Ishikawa (cell line): ENCODE data around the gene ATP11C.

Experiments used
- CEBPB ChIP-seq: IDR thresholded peaks from 2 replicates; pipeline ENCODE4 v1.6.1; 2012
- CREB1 ChIP-seq: IDR thresholded peaks from 2 replicates; pipeline ENCODE4 v1.6.1; 2012; ENCODE audit warnings: low read depth
- EGR1 ChIP-seq: IDR thresholded peaks from 2 replicates; pipeline ENCODE4 v1.6.1; 2012
- EP300 ChIP-seq: IDR thresholded peaks from 2 replicates; pipeline ENCODE4 v1.6.1; 2012; ENCODE audit warnings: borderline replicate concordance
- FOXM1 ChIP-seq: IDR thresholded peaks from 2 replicates; pipeline ENCODE4 v1.6.1; 2012; ENCODE audit warnings: low read depth, borderline replicate concordance
- NFIC ChIP-seq: IDR thresholded peaks from 2 replicates; pipeline ENCODE4 v1.6.1; 2012
- RAD21 ChIP-seq: IDR thresholded peaks from 2 replicates; pipeline ENCODE4 v1.6.1; 2012; ENCODE audit warnings: low read depth
- TAF1 ChIP-seq: IDR thresholded peaks from 2 replicates; pipeline ENCODE4 v1.6.1; 2012; ENCODE audit warnings: low read depth, mild to moderate bottlenecking
- TCF12 ChIP-seq: IDR thresholded peaks from 2 replicates; pipeline ENCODE4 v1.6.1; 2012; ENCODE audit warnings: low read depth
- TEAD4 ChIP-seq: IDR thresholded peaks from 2 replicates; pipeline ENCODE4 v1.6.1; 2012
- YY1 ChIP-seq: IDR thresholded peaks from 2 replicates; pipeline ENCODE4 v1.6.1; 2012; ENCODE audit warnings: low read depth
- ZBTB7A ChIP-seq: IDR thresholded peaks from 2 replicates; pipeline ENCODE4 v1.6.1; 2012; ENCODE audit warnings: low read depth
- TF ChIP-seq, protein P1 (sequence below): IDR thresholded peaks from 2 replicates; pipeline ENCODE4 v1.6.1; 2012
- TF ChIP-seq, protein P2 (sequence below): IDR thresholded peaks from 2 replicates; pipeline ENCODE4 v1.6.1; 2012
- TF ChIP-seq, protein P3 (sequence below): IDR thresholded peaks from 2 replicates; pipeline ENCODE4 v1.6.1; 2012; ENCODE audit warnings: low read depth, mild to moderate bottlenecking

ATP11C gene

DNA sequence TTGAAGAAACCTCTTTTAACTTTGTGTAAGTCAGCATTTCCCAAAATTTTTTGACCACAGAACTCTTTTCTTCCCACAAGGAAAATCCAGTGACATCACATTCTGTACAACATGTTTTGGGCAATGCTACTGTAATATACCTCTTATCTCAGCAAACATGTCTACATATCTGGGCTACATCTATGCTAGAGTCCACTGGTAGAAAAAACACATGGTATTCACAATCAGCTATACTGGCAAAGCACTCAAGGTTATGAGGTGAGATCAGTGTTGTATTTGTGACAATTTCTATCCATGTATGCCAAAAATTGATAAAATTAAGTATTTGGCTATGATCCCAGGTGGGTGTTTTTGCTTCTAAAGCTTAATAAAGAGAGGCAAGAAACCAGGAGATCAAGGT, 98.0 kb downstream of the ATP11C start:
- TF ChIP-seq NFIC: no peak
- no peak for TF ChIP-seq TCF12
- TF ChIP-seq, protein P1, sequence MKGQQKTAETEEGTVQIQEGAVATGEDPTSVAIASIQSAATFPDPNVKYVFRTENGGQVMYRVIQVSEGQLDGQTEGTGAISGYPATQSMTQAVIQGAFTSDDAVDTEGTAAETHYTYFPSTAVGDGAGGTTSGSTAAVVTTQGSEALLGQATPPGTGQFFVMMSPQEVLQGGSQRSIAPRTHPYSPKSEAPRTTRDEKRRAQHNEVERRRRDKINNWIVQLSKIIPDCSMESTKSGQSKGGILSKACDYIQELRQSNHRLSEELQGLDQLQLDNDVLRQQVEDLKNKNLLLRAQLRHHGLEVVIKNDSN: no peak
- TF ChIP-seq RAD21: no peak
- TF ChIP-seq, protein P2, sequence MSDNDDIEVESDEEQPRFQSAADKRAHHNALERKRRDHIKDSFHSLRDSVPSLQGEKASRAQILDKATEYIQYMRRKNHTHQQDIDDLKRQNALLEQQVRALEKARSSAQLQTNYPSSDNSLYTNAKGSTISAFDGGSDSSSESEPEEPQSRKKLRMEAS: no peak
- TF ChIP-seq CREB1: no peak

DNA sequence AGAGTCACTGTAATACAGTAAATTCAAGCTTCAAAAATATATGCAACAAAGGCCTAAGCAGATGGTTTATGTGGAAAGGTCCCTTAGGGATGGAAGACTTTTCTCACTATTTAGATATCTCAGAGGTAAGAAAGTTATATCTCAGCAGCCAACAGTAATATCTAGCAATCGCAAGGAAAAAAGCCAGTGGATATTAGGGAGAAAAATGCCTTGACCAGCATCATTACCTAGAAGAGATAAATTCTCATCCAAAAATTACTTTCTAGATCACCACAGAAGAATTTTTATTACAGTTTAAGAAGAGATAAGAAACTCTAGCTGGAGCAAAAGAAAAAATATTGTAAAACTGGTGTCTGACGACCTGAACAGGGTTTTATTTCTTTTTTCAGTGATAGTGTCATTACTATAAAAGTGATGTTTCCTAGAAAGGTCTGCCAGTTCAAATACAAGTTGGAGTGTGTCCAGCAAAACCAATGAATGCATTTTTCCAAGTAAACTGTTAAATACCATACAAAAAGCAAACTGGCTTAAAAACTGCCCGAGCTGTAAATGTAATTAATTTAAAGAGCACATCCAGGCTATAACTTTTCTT, 100.0 kb downstream of the ATP11C start:
- TF ChIP-seq EGR1: no peak
- no peak for TF ChIP-seq TAF1

DNA sequence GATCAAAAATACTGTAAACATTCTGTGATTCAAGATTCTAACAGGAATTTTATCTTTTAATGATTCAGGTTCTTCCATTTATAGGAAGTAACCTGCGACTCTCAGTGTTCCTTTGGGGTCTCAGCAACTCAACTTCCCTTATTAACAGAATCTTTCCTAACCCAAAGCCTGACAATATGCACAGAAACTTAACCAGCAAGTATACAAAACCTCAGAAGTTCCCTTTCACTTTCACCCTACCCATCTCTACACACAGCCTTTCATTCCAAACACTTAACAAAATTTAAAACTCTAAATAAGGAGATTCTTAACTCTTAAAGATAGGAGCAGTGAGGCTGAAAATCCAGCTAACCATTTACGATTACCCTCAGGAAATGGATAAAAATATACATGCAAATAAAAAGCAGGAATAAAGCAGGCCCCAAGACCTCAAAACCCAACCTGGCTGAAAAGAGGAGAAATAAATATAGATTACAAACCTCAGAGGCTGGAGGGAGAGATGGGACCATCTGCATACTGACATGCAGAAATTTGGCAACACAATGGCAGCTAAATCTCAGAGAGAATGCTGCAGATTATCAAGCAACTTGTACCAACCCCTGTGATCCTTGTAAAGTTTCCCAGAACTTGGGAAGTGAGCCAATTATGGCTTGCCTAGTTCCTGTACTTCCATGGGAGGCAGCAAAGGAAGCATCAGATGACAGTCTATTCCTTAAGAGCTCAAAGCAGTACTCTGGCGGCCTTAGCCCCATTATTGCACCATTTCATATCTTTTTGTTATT, 101.0 kb downstream of the ATP11C start:
- TF ChIP-seq CEBPB: no peak
- TF ChIP-seq, protein P1: no peak
- TF ChIP-seq EGR1: no peak
- no peak for TF ChIP-seq EP300
- TF ChIP-seq, protein P2: no peak
- TF ChIP-seq TAF1: no peak
- TF ChIP-seq, protein P3, sequence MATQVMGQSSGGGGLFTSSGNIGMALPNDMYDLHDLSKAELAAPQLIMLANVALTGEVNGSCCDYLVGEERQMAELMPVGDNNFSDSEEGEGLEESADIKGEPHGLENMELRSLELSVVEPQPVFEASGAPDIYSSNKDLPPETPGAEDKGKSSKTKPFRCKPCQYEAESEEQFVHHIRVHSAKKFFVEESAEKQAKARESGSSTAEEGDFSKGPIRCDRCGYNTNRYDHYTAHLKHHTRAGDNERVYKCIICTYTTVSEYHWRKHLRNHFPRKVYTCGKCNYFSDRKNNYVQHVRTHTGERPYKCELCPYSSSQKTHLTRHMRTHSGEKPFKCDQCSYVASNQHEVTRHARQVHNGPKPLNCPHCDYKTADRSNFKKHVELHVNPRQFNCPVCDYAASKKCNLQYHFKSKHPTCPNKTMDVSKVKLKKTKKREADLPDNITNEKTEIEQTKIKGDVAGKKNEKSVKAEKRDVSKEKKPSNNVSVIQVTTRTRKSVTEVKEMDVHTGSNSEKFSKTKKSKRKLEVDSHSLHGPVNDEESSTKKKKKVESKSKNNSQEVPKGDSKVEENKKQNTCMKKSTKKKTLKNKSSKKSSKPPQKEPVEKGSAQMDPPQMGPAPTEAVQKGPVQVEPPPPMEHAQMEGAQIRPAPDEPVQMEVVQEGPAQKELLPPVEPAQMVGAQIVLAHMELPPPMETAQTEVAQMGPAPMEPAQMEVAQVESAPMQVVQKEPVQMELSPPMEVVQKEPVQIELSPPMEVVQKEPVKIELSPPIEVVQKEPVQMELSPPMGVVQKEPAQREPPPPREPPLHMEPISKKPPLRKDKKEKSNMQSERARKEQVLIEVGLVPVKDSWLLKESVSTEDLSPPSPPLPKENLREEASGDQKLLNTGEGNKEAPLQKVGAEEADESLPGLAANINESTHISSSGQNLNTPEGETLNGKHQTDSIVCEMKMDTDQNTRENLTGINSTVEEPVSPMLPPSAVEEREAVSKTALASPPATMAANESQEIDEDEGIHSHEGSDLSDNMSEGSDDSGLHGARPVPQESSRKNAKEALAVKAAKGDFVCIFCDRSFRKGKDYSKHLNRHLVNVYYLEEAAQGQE: no peak
- no peak for TF ChIP-seq RAD21
- TF ChIP-seq CREB1: no peak
- no peak for TF ChIP-seq TCF12
- no peak for TF ChIP-seq FOXM1
- no peak for TF ChIP-seq ZBTB7A
- TF ChIP-seq YY1: no peak
- no peak for TF ChIP-seq NFIC
- TF ChIP-seq TEAD4: no peak

DNA sequence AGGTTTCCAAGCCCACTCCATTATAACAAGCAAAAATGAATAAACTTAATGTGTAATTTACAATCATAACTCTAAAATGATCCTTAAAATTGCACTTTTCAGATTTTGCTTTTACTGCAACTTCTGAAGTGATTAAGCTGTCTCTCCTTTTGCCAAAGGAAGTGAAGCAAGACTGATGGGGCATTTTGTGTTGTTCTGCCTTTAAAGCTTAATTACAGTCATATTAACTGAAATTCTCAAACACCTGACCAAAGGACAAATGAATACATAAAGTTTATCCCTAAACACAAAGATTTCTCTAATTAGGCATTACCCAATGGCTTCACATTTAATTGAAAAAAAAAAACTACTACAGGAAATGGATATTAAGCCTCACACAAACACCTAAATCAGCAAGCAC, 101.8 kb downstream of the ATP11C start:
- no peak for TF ChIP-seq FOXM1
- TF ChIP-seq, protein P2: no peak
- TF ChIP-seq, protein P3: no peak
- TF ChIP-seq NFIC: no peak
- no peak for TF ChIP-seq CREB1
- TF ChIP-seq TCF12: no peak

DNA sequence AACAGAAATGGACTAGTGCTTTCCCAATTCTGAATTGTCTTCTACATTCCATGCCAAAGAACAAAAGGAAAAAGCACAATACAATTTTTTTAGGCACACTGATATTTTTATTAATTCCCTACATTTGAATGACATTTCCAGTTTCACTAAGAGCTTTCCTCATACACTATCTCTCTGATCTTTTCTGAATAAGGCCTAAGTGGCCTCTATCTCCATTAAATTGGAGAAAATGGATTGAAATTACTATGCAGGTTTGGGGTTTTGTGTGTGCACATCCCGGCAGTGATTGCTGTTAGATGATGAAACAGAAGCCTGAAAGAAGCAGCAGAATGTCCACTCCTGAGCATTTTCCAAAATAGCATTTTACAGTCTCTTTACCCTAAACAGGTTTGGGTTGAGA, 104.0 kb downstream of the ATP11C start:
- TF ChIP-seq TCF12 (no peak), YY1 (no peak), TAF1 (no peak), CREB1 (no peak), EGR1 (no peak), EP300 (no peak), TEAD4 (no peak), CEBPB (no peak), FOXM1 (no peak), NFIC (no peak), ZBTB7A (no peak), RAD21 (no peak)
- TF ChIP-seq, protein P1: no peak
- TF ChIP-seq, protein P3: no peak
- TF ChIP-seq, protein P2: no peak
